IPS-NIHi7 (cell line): ENCODE results near the gene RTN4R.

Experiments used
- DNase-seq: peaks from one replicate; pipeline ENCODE4 v3.0.0; 2012; ENCODE audit warnings: mixed read lengths; ENCODE audit errors: extremely low spot score

Gene RTN4R

DNA sequence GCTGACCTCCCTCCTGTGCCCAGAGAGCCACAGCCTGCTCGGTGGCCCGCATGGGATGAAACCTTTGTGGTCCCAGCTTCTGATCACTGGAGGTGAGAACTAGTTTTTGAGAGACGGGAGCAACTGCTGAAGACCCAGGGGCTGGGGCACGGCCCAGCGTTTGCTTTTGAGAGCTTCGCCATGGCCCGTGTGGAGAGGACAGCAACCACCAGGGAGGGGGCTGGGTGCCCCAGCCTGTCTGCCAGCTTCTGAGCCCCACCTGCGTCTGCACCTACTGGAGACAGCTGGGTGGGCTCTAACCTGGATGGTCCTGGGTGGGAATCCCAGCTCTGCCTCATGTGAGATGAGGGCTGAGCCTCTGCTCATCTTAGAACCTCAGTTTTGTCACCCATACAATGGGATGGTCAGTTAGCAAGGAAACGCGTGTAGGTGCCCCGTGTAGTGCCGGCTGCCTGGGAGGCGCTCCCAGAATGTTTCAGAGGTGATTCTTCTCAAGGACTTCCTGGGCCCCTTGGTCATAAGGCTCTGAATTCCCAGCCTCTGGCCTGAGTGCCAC, 66.2 kb downstream of the RTN4R start:
- no peak for DNase-seq

DNA sequence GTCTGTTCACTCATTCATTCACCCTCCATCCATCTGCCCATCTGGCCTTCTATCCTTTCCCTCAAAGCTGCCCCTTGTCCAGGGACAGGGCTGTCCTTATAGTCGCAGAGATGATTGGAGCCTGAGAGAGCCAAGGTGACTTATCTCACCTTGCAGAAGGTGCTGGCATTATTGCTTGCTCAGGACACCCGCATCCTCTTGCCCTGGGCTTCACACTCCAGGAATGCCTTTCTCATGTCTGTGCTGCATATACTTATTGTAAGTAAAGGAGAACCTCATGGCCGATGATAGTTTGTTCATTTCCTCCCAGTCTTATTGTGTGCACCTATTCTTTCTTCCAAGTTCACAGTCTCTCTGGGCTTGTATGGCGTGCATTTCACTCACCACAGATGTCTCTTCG, 68.2 kb downstream of the RTN4R start:
- DNase-seq = no peak

GRCh38 chr22:20199413-20199842, 68.7 kb downstream of the RTN4R start:
- DNase-seq = no peak

DNA sequence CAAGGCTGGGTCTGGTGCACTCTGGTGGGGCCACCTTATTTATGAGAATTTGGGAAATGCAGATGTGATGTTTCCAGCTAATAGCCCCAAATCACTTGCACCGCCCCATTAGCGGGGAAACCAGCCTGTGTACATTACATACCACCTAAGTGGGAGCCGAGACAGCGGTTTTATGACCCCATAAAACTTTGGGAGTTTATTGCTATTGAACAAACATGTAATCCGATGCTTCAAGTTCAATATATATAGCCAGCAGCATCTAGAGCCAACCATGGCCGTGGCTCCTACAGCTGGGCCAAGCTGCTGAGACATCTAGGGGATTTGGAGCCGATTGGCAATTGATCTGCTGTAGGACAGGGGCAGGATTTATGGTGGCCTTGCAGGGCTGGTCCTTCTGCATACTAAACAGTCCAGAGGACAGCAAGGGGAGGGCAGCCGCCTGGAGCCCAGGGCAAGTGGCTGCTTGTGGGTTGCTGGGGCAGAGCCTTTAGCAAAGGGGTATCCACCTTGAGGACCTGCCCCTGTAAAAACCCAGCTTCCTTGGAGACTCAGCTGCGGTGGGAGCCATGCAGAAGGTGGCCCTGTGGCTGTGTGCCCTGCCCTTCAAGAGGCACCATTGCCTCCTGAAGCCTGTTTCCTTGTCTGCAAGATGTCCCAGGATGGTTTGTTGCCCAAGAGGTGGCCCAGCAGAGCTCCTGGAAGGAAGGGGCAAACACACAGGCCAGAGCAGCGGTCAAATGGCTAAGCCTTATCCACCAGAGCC, 69.4 kb downstream of the RTN4R start:
- no peak for DNase-seq

DNA sequence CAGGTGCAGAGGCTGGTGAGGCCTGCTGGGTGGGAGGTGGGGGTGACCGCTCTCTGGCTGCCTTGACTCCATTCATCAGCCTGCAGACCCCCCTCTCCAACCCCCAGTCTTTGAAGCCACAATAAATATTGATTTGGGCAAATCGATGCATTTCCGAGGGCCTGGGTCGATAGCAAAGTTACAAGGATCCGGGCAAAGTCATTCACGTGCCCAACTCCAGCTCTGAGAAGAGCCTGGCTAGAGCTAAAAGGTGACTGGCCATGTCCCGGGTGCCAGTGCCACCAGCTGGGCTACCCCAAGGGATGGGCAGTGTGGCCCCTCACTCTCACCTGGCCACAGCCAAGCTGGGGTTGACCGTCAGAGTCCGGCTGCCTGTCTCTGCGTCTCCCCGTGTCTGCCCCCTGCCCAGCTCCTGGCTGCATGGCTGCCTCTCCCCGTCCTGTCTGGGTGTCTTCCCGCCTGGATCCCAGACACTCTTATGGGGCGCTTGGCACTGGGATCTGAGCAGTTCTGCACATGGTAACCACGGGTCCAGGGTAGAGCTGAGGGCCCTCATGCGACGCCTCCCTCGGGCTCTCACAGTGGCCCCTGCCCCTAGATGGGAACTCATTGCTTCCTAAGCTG, 70.6 kb downstream of the RTN4R start:
- DNase-seq = no peak

DNA sequence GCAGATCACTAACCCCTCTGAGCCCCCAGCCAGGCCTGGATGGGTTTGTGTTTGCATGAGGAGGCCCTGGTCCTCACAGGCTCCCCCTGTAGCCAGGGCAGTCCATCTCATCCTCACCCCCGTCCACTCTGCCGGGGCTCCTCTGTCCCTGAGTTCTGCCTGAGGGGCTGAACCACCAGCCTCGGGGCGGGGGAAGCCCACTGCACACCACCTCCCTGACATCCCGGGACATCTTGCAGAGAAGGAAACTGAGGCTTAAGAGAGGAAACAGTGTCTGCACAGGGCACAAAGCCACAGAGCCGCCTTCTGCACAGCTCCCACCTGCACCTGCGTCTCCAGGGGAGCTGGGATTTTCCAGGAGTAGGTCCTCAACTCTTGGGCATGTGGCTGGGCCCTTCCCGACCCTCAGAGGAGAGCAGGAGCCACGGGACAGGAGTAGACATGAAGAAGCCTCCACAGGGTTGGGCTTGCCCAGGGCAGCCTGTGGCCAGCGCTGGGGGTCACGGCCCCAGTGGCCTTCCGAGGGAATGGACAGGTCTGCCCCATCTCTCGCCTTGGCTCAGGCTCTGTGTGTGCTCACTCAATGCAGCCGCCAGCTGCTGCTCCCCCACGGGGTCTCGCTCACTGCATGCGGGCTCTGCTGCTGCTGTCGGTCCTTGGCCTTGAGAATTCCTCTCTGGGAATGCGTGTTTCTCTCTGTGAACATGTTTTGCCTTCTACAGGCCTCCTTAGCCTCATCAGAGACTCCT, 71.8 kb downstream of the RTN4R start:
- no peak for DNase-seq

DNA sequence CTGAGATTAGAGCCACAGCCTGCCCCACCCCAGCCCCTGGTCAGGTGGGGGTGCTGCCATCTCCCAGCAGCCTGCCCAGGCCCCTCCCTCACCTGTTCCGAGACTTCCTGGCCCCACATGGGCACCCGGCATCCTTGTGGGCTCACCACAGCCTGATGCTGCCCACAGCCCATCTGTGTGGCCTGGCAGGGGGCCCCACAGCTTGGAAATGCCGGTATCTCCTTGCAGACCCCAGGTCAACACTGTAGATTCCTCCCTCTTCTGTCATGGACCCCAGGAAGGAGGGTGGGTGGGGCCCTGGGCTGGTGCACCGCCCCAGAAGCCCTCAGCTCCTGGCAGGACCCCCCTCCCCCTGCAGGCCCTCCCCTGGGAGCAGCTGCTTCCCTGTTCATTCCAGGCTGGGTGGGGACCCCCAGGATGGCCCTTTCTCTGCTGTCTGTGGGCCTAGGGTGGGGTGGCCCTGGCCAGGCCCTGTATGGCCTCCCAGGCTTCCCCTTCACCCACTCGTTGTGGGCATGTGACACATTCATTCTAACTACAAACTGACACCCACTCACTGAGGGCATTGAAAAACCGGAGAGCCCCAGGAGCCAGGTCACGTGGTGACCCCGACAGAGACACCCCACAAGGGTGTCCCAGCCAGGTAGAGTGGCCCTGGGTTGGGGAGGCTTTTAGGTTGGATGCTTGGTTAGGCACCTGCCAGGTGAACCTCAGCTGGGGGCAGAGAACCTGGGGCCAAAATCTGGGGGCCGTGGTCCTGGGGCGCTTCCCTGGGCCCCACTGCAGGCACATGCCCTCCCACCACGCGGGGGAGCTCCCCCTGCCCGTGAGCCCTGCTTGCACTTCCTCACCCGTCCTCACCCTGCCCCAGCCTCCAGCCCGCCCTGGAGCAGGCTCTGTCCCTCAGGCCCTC, 73.2 kb downstream of the RTN4R start:
- no peak for DNase-seq

GRCh38 chr22:20193761-20194494, 74.2 kb downstream of the RTN4R start:
- DNase-seq = no peak

DNA sequence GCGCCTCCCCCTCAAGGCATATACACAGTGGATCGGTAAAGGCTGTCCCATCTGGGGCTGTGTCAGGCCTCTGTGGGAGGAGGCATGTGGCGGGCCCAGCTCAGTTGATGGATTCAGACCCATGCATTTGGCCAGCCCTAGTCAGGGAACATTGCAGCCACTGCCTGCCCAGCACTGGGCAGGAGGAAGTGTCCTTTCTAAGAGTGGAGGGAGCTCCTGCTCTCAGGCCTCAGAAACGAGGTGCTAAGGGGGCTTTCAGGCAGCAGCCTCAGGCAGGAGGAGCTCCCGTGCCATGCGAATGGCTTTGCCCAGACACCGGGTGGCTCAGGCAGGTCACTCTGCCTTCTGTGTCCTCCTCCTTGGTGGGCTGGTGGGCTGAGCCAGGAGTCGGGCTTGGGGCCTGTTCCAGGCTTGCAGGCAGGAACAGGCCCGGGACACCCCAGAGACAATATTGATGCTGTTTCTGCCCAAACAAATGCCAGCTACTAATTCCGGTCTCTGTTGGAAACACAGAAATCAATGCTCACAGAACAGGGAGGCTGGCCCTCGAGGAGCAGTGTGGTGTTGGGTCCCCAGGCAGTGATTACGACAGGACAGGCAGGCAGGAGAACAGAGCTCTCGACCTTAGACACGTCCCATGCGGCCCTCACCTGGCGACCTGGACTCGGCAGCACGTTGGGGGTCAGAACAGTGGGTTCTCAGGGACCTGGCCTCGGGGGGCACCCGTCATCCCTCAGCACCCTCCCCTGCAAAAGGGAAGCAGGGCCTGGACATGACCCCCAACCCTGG, 75.0 kb downstream of the RTN4R start:
- no peak for DNase-seq

- DNase-seq = no peak
Observed at GRCh38 chr22:20192293-20192971, 75.7 kb downstream of the RTN4R start.

DNA sequence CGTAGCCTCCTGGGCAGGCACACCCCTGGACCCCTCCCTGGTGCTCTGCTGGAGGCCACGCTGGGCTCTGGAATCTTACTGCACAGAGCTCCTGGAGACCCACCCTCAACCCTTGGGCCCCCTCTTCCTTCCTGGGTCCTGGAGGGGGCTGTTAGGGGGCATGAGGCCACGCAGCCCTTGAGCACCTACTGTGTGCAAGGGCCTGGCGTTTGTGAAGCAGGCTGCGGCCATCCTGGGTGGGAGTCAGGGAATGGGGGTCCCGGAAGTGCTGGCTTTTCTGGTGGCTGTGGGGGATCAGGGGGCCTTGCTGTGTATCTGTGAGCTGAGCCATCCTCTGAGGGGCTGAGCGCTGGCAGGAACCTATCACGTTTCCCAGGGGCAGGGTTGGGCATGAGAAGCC, 76.3 kb downstream of the RTN4R start:
- DNase-seq = no peak
